Neutrophil (primary cell): ENCODE data around the gene PKIG.

Source experiments
- H3K27ac ChIP-seq: fragments of 200-600 bp; sonication (generic); 2 replicates; pipeline ENCODE4 v1.5.1; 2016; ENCODE audit warnings: mild to moderate bottlenecking, moderate library complexity
- H3K27me3 ChIP-seq: fragments of 200-600 bp; sonication (generic); 2 replicates; pipeline ENCODE4 v1.6.0; 2016; ENCODE audit warnings: mild to moderate bottlenecking
- H3K36me3 ChIP-seq: fragments of 200-600 bp; sonication (generic); 2 replicates; pipeline ENCODE4 v1.5.1; 2017
- H3K4me1 ChIP-seq, 2 experiments: fragments of 200-600 bp in 1 of 2; sonication (generic) in 1 of 2; 1 replicate in 1 of 2; 2 replicates in 1 of 2; pipeline versions ENCODE4 v1.5.1 to v1.6.1; 2013 to 2016; ENCODE audit warnings: low read depth in 1 of 2, low read length in 1 of 2, mild to moderate bottlenecking in 1 of 2, moderate library complexity in 1 of 2; ENCODE audit not compliant: control insufficient read depth in 1 of 2, insufficient read depth in 1 of 2
- H3K4me3 ChIP-seq, 2 experiments: fragments of 200-600 bp in 1 of 2; sonication (generic) in 1 of 2; 1 replicate in 1 of 2; 2 replicates in 1 of 2; pipeline ENCODE4 v1.5.1; 2013 to 2016; ENCODE audit warnings: low read depth in 1 of 2, low read length in 1 of 2, mild to moderate bottlenecking in 1 of 2, moderate library complexity in 1 of 2
- H3K9me3 ChIP-seq: fragments of 200-600 bp; sonication (generic); 2 replicates; pipeline ENCODE4 v1.5.1; 2016
- TF ChIP-seq, protein P1 (sequence below): fragments of 200-600 bp; sonication (generic); IDR thresholded peaks from 2 replicates; pipeline ENCODE4 v1.5.1; 2016; ENCODE audit warnings: antibody characterized with exemption

The PKIG gene

DNA sequence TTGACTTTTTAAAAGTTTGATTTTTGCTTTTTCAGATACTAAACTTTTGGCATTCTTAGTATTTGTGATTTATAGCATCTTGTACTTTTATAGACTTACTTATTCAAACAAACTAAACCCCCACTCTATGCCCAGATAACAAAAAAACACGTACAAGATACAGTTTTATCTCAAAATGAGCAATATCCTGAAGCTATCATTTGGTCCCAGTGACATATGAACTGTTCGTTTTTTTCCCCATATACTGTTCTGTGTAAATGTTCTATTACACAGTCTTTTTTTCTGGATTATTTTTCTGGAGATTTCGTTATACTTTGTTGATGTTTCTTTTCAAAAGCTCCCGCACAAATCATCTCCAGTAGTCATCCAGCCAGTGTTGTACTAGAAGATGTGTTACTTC lies 33.3 kb upstream of the PKIG start:
- TF ChIP-seq, protein P1, sequence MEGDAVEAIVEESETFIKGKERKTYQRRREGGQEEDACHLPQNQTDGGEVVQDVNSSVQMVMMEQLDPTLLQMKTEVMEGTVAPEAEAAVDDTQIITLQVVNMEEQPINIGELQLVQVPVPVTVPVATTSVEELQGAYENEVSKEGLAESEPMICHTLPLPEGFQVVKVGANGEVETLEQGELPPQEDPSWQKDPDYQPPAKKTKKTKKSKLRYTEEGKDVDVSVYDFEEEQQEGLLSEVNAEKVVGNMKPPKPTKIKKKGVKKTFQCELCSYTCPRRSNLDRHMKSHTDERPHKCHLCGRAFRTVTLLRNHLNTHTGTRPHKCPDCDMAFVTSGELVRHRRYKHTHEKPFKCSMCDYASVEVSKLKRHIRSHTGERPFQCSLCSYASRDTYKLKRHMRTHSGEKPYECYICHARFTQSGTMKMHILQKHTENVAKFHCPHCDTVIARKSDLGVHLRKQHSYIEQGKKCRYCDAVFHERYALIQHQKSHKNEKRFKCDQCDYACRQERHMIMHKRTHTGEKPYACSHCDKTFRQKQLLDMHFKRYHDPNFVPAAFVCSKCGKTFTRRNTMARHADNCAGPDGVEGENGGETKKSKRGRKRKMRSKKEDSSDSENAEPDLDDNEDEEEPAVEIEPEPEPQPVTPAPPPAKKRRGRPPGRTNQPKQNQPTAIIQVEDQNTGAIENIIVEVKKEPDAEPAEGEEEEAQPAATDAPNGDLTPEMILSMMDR, result no peak
- Histone ChIP-seq H3K4me1 (no peaks in the 10 kb centered on the region), H3K4me3 (no peak overlapping the region), H3K9me3 (no peaks in the 10 kb centered on the region), H3K36me3 (no peaks in the 10 kb centered on the region), H3K27me3 (no peaks in the 10 kb centered on the region), H3K27ac (no peak overlapping the region)

DNA sequence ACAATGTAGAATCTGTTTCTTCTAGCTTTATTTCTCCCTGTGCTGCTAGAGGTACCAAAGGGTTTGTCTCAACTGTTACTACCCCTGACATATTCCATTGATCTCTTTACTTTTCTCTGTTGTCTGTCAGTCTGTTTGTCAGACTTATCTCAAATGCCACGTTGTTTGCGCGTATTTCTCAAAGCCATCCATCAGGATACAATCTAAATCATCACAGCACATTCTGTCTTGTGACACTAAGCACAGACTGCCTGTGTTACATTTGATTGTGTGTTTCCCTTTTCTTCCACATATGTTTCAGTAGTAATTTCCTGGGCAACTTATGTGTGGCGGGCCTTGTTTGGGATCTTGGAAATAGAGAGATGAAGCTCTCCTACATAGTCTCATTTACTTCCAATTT lies 30.3 kb upstream of the PKIG start:
- no peaks in the 10 kb centered on the region for H3K4me1 ChIP-seq

DNA sequence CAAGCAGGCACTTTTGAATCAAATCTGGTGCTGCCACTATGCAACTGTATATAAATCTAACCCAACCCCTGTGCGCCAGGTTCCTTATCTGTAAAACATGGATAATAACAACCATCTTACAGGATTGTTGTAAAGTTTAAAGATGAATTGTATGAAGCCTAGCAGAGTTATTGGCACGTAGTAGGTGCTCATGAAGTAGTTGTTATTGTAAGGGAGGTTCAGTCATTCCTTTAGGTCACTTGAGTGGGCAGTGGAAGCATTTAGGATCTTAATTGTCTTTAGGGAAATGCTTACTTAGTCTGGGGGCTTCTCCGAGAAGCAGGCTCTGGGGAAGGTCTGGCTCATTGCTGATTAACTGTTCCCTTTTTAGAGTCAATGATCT lies 29.8 kb upstream of the PKIG start:
- Histone ChIP-seq H3K9me3 (no peaks in the 10 kb centered on the region), H3K4me1 (no peaks in the 10 kb centered on the region), H3K27ac (no peak overlapping the region), H3K36me3 (no peaks in the 10 kb centered on the region), H3K27me3 (no peaks in the 10 kb centered on the region), H3K4me3 (no peak overlapping the region)
- TF ChIP-seq, protein P1, result no peak

More for the DNA sequence above, 30.3 kb upstream of the PKIG start:
- no peak overlapping the region for H3K27ac ChIP-seq
- no peak overlapping the region for H3K4me3 ChIP-seq
- no peaks in the 10 kb centered on the region for H3K36me3 ChIP-seq
- no peaks in the 10 kb centered on the region for H3K27me3 ChIP-seq
- no peaks in the 10 kb centered on the region for H3K9me3 ChIP-seq
- TF ChIP-seq, protein P1, result no peak

DNA sequence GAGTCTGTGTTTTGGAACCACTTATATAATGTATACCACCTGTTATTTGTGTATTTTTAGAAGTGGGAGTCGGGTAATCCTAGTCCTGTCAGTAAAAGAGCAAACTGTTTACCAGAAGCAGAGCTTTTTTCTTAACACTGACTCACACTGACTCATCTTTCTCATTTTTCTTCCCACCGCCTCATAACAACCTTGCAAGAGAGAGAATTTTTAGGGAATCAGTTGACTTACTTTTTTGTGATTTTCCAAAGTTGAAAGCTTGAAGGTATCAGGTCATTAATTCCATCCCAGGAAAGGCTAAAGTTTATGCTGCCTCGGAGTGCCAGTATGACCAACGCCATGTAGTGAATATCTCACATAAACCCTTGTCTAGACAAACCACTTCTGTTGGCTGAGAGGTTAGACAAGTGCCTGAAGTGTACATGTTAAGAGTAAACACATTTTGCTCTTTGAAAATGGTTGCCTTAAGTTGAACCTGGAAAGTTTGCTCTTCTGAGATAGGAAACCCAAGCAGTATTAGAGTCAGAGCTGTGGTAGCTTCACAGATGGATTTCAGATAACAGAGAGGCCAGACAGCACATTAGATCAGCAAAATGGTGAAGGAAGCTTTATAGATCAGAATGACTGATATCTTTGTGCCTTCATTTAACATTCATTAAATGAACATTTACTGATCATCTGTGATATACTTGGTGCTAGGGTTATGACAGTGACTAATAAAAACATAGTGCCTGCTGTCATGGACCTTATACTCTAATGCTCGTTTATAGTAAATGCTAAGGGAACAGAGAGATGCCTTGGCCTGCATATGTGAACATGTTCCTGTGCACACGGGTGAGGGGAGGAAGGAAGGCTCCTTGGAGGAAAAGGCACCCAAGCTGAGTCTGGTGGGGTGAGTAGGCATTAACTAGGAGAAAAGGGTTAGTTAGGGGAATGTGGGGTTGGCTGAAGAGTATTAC lies 29.1 kb upstream of the PKIG start:
- no peak overlapping the region for H3K27ac ChIP-seq

DNA sequence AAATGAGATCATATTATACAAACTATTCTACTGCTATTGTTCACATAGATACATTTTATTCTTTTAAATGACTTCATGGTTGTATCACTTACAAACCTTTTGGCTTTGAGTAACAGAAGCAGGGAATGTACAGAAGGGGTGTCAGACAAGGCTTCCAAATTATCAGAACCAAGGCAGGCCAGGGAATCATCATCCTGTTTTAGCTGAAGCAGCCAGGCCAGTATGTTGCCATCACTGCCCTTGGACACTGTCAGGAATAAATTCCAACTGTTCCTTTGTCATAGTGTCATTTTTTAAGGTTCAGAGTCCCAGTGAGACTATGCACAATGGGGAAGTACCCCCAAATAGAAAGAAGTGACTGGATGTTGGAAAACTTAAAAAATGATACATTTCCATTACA lies 23.1 kb upstream of the PKIG start:
- no peak overlapping the region for H3K4me3 ChIP-seq
- H3K36me3 ChIP-seq, result no peaks in the 10 kb centered on the region
- H3K27ac ChIP-seq, result no peak overlapping the region
- TF ChIP-seq, protein P1, result no peak
- no peaks in the 10 kb centered on the region for H3K4me1 ChIP-seq
- H3K9me3 ChIP-seq, result no peaks in the 10 kb centered on the region
- H3K27me3 ChIP-seq, result no peaks in the 10 kb centered on the region

More for the DNA sequence above, 29.1 kb upstream of the PKIG start:
- Histone ChIP-seq H3K9me3 (no peaks in the 10 kb centered on the region), H3K27me3 (no peaks in the 10 kb centered on the region), H3K36me3 (no peaks in the 10 kb centered on the region), H3K4me3 (no peak overlapping the region), H3K4me1 (no peaks in the 10 kb centered on the region)
- TF ChIP-seq, protein P1, result no peak
